ENCODE data around the gene PACRG. TPM values are rescaled to one million over a fixed set of nuclear protein-coding genes. Genes with fewer than 3 reads are reported as not detected.

PACRG gene
- total RNA-seq, 1 experiment from 2014 or later, result 0.26 TPM

DNA sequence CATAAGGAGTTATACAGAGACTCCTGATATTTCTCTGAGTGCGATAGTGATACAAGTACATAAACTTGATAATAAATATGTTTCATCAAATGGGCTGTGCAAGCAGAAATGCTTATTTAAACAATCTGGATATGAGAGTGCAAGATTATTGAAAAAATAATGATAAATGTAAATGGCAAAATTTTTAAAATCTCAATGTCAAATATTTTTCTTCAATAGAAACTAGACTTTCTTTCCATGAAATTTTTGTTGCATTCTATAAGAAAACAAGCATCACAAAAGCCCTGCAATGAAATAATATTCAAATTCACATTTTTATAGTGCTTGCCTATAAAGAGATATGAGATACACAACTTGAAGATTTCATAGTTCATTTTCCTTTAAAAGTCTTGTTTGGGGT, 2.7 kb downstream of the PACRG start:
- H3K36me3 Mint-ChIP-seq (ENCODE audit: insufficient read depth in 1 of 3, low read depth in 3 of 3), result no peaks in the 10 kb centered on the region
- peaks cover 20 to 21% of the 10 kb centered on the region in 2 experiments for H3K4me1 Mint-ChIP-seq
- Histone ChIP-seq H3K79me1 (ENCODE audit: insufficient read depth, low read depth, low read length, poor library complexity, severe bottlenecking) (no peaks in the 10 kb centered on the region), H4K91ac (ENCODE audit: insufficient read length, low read depth, low read length) (no peak overlapping the region), H3T11ph (ENCODE audit: low read length) (no peak overlapping the region), H3K56ac (ENCODE audit: insufficient read length, low read depth, low read length) (no peak overlapping the region), H3K4me1 (ENCODE audit: insufficient read depth, low read length) (peaks cover 3% of the 10 kb centered on the region; the same call in 1 of the 2 replicates), H4K8ac (replicated peaks; ENCODE audit: insufficient read length, low read depth, low read length) (no peak overlapping the region), H3K27ac (ENCODE audit: insufficient read length, low read depth, low read length) (no peak overlapping the region), H3K23ac (ENCODE audit: insufficient read length, low read depth, low read length) (no peak overlapping the region), H3K4me2 (ENCODE audit: insufficient read depth, insufficient read length, low read length) (no peak overlapping the region), H3K79me2 (ENCODE audit: insufficient read depth, low read length) (no peaks in the 10 kb centered on the region), H3K4ac (ENCODE audit: low read depth, low read length) (no peak overlapping the region), H2AFZ (ENCODE audit: low read length) (no peak overlapping the region), H3K18ac (ENCODE audit: insufficient read length, low read depth, low read length) (no peak overlapping the region), H4K5ac (ENCODE audit: insufficient read length, low read depth, low read length) (no peak overlapping the region), H2BK12ac (ENCODE audit: insufficient read length, low read depth, low read length) (no peak overlapping the region), H2BK15ac (ENCODE audit: low read depth, low read length) (no peak overlapping the region), H3K14ac (ENCODE audit: insufficient read depth, low read length) (no peak overlapping the region), H3K27me3 (ENCODE audit: insufficient read depth, low read length) (no peaks in the 10 kb centered on the region), H3K23me2 (ENCODE audit: insufficient read length, low read depth, low read length, poor library complexity, severe bottlenecking) (no peaks in the 10 kb centered on the region), H2BK120ac (ENCODE audit: low read depth, low read length, poor library complexity, severe bottlenecking) (no peak overlapping the region), H3K9ac (ENCODE audit: extremely low read depth, insufficient read length, low read length) (no peak overlapping the region), H3K9me3 (ENCODE audit: control insufficient read depth, low read depth, low read length) (no peaks in the 10 kb centered on the region), H2AK5ac (ENCODE audit: insufficient read length, low read length) (no peak overlapping the region), H2BK20ac (ENCODE audit: low read depth, low read length, poor library complexity, severe bottlenecking) (no peak overlapping the region), H2BK5ac (ENCODE audit: insufficient read length, low read length) (no peak overlapping the region), H4K20me1 (ENCODE audit: control insufficient read depth, insufficient read depth, insufficient read length) (no peaks in the 10 kb centered on the region)
- DNase-seq, result no peak
- no peaks in the 10 kb centered on the region; a peak in 1 of 5 replicates for H3K9me3 Mint-ChIP-seq
- WGBS (ENCODE audit: extremely low coverage, insufficient read length, low lambda C conversion rate), result no CpG with 5 or more reads among the region's 1 CpG
- H3K4me3 Mint-ChIP-seq, result no peak overlapping the region
- H3K27ac Mint-ChIP-seq, result no peak overlapping the region
- TF ChIP-seq, protein P1, sequence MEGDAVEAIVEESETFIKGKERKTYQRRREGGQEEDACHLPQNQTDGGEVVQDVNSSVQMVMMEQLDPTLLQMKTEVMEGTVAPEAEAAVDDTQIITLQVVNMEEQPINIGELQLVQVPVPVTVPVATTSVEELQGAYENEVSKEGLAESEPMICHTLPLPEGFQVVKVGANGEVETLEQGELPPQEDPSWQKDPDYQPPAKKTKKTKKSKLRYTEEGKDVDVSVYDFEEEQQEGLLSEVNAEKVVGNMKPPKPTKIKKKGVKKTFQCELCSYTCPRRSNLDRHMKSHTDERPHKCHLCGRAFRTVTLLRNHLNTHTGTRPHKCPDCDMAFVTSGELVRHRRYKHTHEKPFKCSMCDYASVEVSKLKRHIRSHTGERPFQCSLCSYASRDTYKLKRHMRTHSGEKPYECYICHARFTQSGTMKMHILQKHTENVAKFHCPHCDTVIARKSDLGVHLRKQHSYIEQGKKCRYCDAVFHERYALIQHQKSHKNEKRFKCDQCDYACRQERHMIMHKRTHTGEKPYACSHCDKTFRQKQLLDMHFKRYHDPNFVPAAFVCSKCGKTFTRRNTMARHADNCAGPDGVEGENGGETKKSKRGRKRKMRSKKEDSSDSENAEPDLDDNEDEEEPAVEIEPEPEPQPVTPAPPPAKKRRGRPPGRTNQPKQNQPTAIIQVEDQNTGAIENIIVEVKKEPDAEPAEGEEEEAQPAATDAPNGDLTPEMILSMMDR (conservative IDR thresholded peaks at IDR 0.05), result no peak
- H3K27me3 Mint-ChIP-seq (ENCODE audit: low read depth), result peaks cover 4% of the 10 kb centered on the region
